Activated CD8-positive, alpha-beta memory T cell treated with anti-CD3 and anti-CD28 coated beads, Interleukin-2, amount 50 U/mL, for 1 hour (primary cell): Measurements from ENCODE around the gene PLEKHG4B.
"Not testable (repeated sequence)": the region's sequence is repeated elsewhere in the genome, so short reads cannot be mapped to it uniquely, and the experiment has no call there.

Source experiments
- DNase-seq: peaks from one replicate; pipeline ENCODE4 v3.0.0-alpha.2; 2020; ENCODE audit errors: extremely low read depth

The PLEKHG4B gene

GRCh38 chr5:187617-188451, 95.9 kb downstream of the PLEKHG4B start:
- DNase-seq: no peak

- peak; percentile 50 for DNase-seq
Observed at GRCh38 chr5:188488-189481, 96.8 kb downstream of the PLEKHG4B start.

- DNase-seq: no peak
Observed at GRCh38 chr5:189486-189885, 97.5 kb downstream of the PLEKHG4B start.

- no peak for DNase-seq
Observed at GRCh38 chr5:189976-190365, 98.0 kb downstream of the PLEKHG4B start.

GRCh38 chr5:190366-191035, 98.5 kb downstream of the PLEKHG4B start:
- DNase-seq: no peak

GRCh38 chr5:191036-191948, 99.3 kb downstream of the PLEKHG4B start, which contains the start of gene LRRC14B:
TSS of gene LRRC14B (plus strand) at chr5:191495. CDS start at chr5:191539, 44 bp downstream.
- no peak for DNase-seq

GRCh38 chr5:191949-192690, 100.2 kb downstream of the PLEKHG4B start:
- no peak for DNase-seq

- no peak for DNase-seq
Observed at GRCh38 chr5:192691-192969, 100.7 kb downstream of the PLEKHG4B start.

GRCh38 chr5:192970-193831, 101.2 kb downstream of the PLEKHG4B start:
- no peak for DNase-seq

GRCh38 chr5:194102-194501, 102.1 kb downstream of the PLEKHG4B start:
- DNase-seq: no peak

- DNase-seq: no peak
Observed at GRCh38 chr5:194603-195209, 102.7 kb downstream of the PLEKHG4B start.

- DNase-seq: no peak
Observed at GRCh38 chr5:195401-196160, 103.6 kb downstream of the PLEKHG4B start.

GRCh38 chr5:196350-196749, 104.4 kb downstream of the PLEKHG4B start:
- DNase-seq: no peak

- not testable (repeated sequence) for DNase-seq
Observed at GRCh38 chr5:197031-197430, 105.1 kb downstream of the PLEKHG4B start.

GRCh38 chr5:197892-198489, 106.0 kb downstream of the PLEKHG4B start:
- no peak for DNase-seq

GRCh38 chr5:198516-199196, 106.7 kb downstream of the PLEKHG4B start:
- DNase-seq: no peak
